CD4-positive, alpha-beta memory T cell (primary cell): Measurements from ENCODE around the gene AGTRAP. TPM values are rescaled to one million over a fixed set of nuclear protein-coding genes. Genes with fewer than 3 reads are reported as not detected.

ENCODE experiments used
- CTCF ChIA-PET: fragments of 350-600 bp; sonication (Branson Sonifier 250); formaldehyde crosslinking; loops from one replicate; lab custom pipeline; 2021; ENCODE audit warnings: inconsistent platforms; ENCODE audit not compliant: partially characterized antibody; lab: Charles Lee
- POLR2A ChIA-PET: fragments of 350-600 bp; sonication (Branson Sonifier 250); formaldehyde crosslinking; loops from one replicate; lab custom pipeline; 2021; ENCODE audit not compliant: partially characterized antibody; lab: Charles Lee
- DNase-seq, 5 donors: peaks; one replicate each; pipeline versions ENCODE4 v3.0.0 to v3.0.0-alpha.2; 2020 to 2022; ENCODE audit warnings: mixed read lengths in 1 of 5
- H3K27ac ChIP-seq: one replicate; pipeline ENCODE4 v1.7.0; 2013; ENCODE audit warnings: low read depth, low read length
- H3K27me3 ChIP-seq: 2 replicates; pipeline ENCODE4 v1.7.0; 2013; ENCODE audit warnings: mild to moderate bottlenecking, low read length, moderate library complexity; ENCODE audit not compliant: insufficient read depth
- H3K36me3 ChIP-seq: 2 replicates; pipeline ENCODE4 v1.7.0; 2013; ENCODE audit warnings: mild to moderate bottlenecking, low read length, moderate library complexity; ENCODE audit not compliant: insufficient read depth
- H3K4me1 ChIP-seq: 2 replicates; pipeline ENCODE4 v1.7.0; 2013; ENCODE audit warnings: mild to moderate bottlenecking, low read length, moderate library complexity; ENCODE audit not compliant: insufficient read depth
- H3K4me3 ChIP-seq, 2 donors: one replicate each; pipeline ENCODE4 v1.7.0; 2013; ENCODE audit warnings: low read length in 2 of 2, mild to moderate bottlenecking in 1 of 2
- H3K9me3 ChIP-seq, 2 donors: one replicate each; pipeline ENCODE4 v1.7.0; 2013; ENCODE audit warnings: low read length in 2 of 2, control low read depth in 1 of 2; ENCODE audit not compliant: control insufficient read depth in 1 of 2
- H3K27ac Mint-ChIP-seq, 7 donors: one replicate each; pipeline ENCODE4 v1.8.0; 2020 to 2021; ENCODE audit warnings: mixed read lengths in 7 of 7, mild to moderate bottlenecking in 6 of 7, inconsistent platforms in 3 of 7, moderate library complexity in 3 of 7
- H3K27me3 Mint-ChIP-seq, 2 donors: one replicate each; pipeline ENCODE4 v1.8.0; 2020 to 2021; ENCODE audit warnings: mixed read lengths in 2 of 2
- H3K36me3 Mint-ChIP-seq, 2 donors: one replicate each; pipeline ENCODE4 v1.8.0; 2020 to 2021; ENCODE audit warnings: mixed read lengths in 2 of 2, inconsistent platforms in 1 of 2, mild to moderate bottlenecking in 1 of 2
- H3K4me1 Mint-ChIP-seq, 4 donors: one replicate each; pipeline ENCODE4 v1.8.0; 2020 to 2021; ENCODE audit warnings: mixed read lengths in 4 of 4, mild to moderate bottlenecking in 1 of 4
- H3K4me3 Mint-ChIP-seq, 8 donors: one replicate each; pipeline ENCODE4 v1.8.0; 2020 to 2021; ENCODE audit warnings: mixed read lengths in 8 of 8, mild to moderate bottlenecking in 7 of 8, moderate library complexity in 6 of 8, inconsistent platforms in 3 of 8
- H3K9me3 Mint-ChIP-seq, 8 donors: one replicate each; pipeline ENCODE4 v1.8.0; 2020 to 2021; ENCODE audit warnings: mixed read lengths in 8 of 8, mild to moderate bottlenecking in 5 of 8, inconsistent platforms in 3 of 8, moderate library complexity in 1 of 8
- intact Hi-C: fragments of 100-400 bp; cut with micrococcal nuclease; formaldehyde crosslinking; loops from one replicate; pipeline ENCODE4 v1.15.1; 2023
- polyA plus RNA-seq, 2 donors: library from polyadenylated mRNA; unstranded; fragments of 300-500 nt; fragmentation: Illumina TruSeq; gene quantifications; one replicate each; pipeline ENCODE4 v1.2.3, GENCODE V29; 2021
- total RNA-seq, 2 experiments: library from RNA; stranded (reverse); gene quantifications; one replicate each; pipeline ENCODE4 v1.2.3, GENCODE V29; 2021

Gene AGTRAP
- total and polyA plus RNA-seq, 4 experiments from 2014 or later = 19.0 to 76.9 (median 37.5) TPM

DNA sequence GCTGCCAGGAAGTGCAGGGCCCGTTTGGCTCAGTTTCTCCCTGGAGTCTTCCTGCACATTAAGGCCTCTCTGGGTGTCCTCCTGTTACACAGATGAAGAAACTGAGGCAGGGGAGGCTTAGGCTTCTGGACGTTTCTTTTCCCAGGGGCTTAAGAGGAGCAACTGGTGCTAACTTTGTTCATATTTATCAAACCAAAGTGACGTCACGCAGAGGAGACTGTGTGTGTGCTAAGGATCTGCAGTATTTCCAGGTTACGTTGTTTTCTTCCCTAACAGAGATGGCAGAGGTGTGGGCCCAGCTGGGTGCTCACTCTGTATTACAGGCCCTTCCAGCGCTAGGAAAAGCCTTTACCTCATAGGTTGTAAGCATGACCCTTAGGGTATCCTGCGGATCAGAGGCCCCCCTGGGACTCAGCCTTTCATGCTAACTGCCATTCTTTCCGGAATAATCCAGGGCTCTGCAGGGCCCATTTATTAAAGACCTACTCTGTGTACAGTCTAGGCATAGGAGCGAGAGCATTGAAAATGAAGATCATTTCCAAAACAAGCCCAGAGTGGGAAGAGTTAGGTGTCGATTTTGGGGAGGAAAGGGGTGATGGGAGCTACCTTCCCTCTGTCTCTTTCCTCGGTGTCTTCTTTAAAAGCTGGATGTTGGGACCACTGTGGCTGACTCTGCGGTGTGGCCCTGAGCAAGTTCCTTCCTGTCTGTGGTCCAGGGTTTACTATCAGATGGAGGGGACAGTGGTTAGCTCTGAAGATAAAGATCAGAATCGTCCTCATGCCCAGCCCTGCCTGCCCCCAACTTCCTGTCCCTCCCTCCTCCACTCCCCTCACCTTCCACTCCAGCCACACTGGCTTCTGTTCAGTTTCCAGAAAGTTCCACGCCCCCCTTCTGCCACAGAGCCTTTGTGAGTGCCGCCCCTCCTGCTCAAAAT is 4.6 kb downstream of the AGTRAP start:
- H3K4me3 ChIP-seq = peak overlapping the region; percentile 9 to 14
- Mint-ChIP-seq H3K36me3 (peaks cover 0 to 3% of the 10 kb centered on the region in 2 donors), H3K4me3 (peak overlapping the region in 7 of 8 donors; percentile 63 to 83 (median 74)), H3K27me3 (no peaks in the 10 kb centered on the region), H3K27ac (peak overlapping the region in 6 of 7 donors; percentile 18 to 66 (median 54)), H3K9me3 (peaks cover 0 to 2% (median 0%) of the 10 kb centered on the region in 8 donors), H3K4me1 (peaks cover 43 to 80% (median 60%) of the 10 kb centered on the region in 4 donors)
- no peaks in the 10 kb centered on the region for H3K27me3 ChIP-seq
- intact Hi-C loops = no loop called here
- ChIA-PET CTCF (interaction anchor here (1.2 kb wide), 1 partner anchor 29 kb away, joined by 3 read pairs; no protein-coding TSS in a partner anchor), POLR2A (interaction anchor here (1.0 to 2.1 kb wide), 3 partner anchors 10 to 167 kb away, joined by 3 to 6 read pairs (median 4); no protein-coding TSS in a partner anchor)
- no peaks in the 10 kb centered on the region for H3K36me3 ChIP-seq
- peaks cover 65% of the 10 kb centered on the region for H3K4me1 ChIP-seq
- DNase-seq = peak; percentile 29 to 50 (median 36)
- no peaks in the 10 kb centered on the region for H3K9me3 ChIP-seq
- H3K27ac ChIP-seq = no peak overlapping the region

- Mint-ChIP-seq H3K4me1 (peaks cover 42 to 72% (median 58%) of the 10 kb centered on the region in 4 donors), H3K36me3 (peaks cover 7 to 11% of the 10 kb centered on the region in 2 donors), H3K9me3 (peaks cover 0 to 2% (median 0%) of the 10 kb centered on the region in 8 donors), H3K27me3 (no peaks in the 10 kb centered on the region), H3K27ac (no peak overlapping the region), H3K4me3 (peak overlapping the region in 6 of 8 donors; percentile 6 to 83 (median 74))
- Histone ChIP-seq H3K9me3 (no peaks in the 10 kb centered on the region), H3K27ac (no peak overlapping the region), H3K4me3 (no peak overlapping the region), H3K27me3 (no peaks in the 10 kb centered on the region), H3K36me3 (no peaks in the 10 kb centered on the region), H3K4me1 (peaks cover 61% of the 10 kb centered on the region)
- ChIA-PET CTCF (interaction anchor here (1.1 to 1.2 kb wide), 2 partner anchors 22 to 30 kb away, joined by 3 read pairs; no protein-coding TSS in a partner anchor), POLR2A (interaction anchor here (1.6 to 2.1 kb wide), 2 partner anchors 11 to 46 kb away, joined by 4 to 6 read pairs; no protein-coding TSS in a partner anchor)
- DNase-seq = no peak
- intact Hi-C loops = no loop called here
Observed at GRCh38 chr1:11741482-11741881, 5.5 kb downstream of the AGTRAP start.

GRCh38 chr1:11741919-11742558 is 6.1 kb downstream of the AGTRAP start:
- intact Hi-C loops = no loop called here
- Mint-ChIP-seq H3K36me3 (peaks cover 13 to 16% of the 10 kb centered on the region in 2 donors), H3K27ac (peak overlapping the region in 5 of 7 donors; percentile 18 to 87 (median 42)), H3K27me3 (no peaks in the 10 kb centered on the region), H3K4me1 (peaks cover 42 to 72% (median 57%) of the 10 kb centered on the region in 4 donors), H3K9me3 (peaks cover 0 to 2% (median 0%) of the 10 kb centered on the region in 8 donors), H3K4me3 (peak overlapping the region in 5 of 8 donors; percentile 6 to 73 (median 46))
- Histone ChIP-seq H3K27me3 (no peaks in the 10 kb centered on the region), H3K4me3 (no peak overlapping the region), H3K4me1 (peaks cover 55% of the 10 kb centered on the region), H3K9me3 (no peaks in the 10 kb centered on the region), H3K27ac (no peak overlapping the region), H3K36me3 (no peaks in the 10 kb centered on the region)
- ChIA-PET CTCF (interaction anchor here (1.1 kb wide), 1 partner anchor 22 kb away, joined by 3 read pairs; no protein-coding TSS in a partner anchor), POLR2A (interaction anchor here (1.6 to 2.1 kb wide), 2 partner anchors 11 to 46 kb away, joined by 4 to 6 read pairs; no protein-coding TSS in a partner anchor)
- no peak for DNase-seq

DNA sequence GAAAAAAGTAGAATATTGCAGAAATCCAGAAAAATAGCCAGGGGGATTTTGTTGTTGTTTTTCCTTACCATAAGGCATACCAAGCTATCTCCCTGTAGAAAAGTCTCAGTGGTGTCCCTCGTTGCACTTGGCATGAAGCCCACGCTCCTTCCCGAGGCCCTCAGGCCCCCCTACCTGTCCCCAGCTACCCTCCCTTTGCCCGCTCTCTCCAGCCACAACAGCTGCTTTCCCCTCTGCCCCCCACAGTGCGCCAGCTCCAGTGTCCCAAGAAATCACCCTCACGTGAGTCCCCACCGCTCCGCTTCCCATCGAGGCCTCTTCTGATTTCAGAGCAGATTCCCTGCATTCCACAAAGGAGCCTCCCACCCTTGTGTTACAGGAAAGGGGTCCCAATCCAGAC is 8.4 kb downstream of the AGTRAP start:
- Histone ChIP-seq H3K4me1 (peaks cover 43% of the 10 kb centered on the region), H3K27me3 (no peaks in the 10 kb centered on the region), H3K36me3 (no peaks in the 10 kb centered on the region), H3K27ac (no peak overlapping the region), H3K4me3 (no peak overlapping the region), H3K9me3 (no peaks in the 10 kb centered on the region)
- ChIA-PET POLR2A (interaction anchor here (1.1 kb wide), 1 partner anchor 9 kb away, joined by 4 read pairs; the partner anchor contains the start of gene AGTRAP), CTCF (interaction anchor here (0.8 kb wide), 1 partner anchor 8 kb away, joined by 3 read pairs; the partner anchor contains the start of gene AGTRAP)
- DNase-seq = no peak
- no peaks in the 10 kb centered on the region for H3K27me3 Mint-ChIP-seq
- H3K4me1 Mint-ChIP-seq = peaks cover 30 to 59% (median 43%) of the 10 kb centered on the region in 4 donors
- H3K4me3 Mint-ChIP-seq = no peak overlapping the region
- H3K36me3 Mint-ChIP-seq = peaks cover 18 to 22% of the 10 kb centered on the region in 2 donors
- no peak overlapping the region for H3K27ac Mint-ChIP-seq
- intact Hi-C loops = no loop called here
- H3K9me3 Mint-ChIP-seq = peaks cover 0 to 2% (median 0%) of the 10 kb centered on the region in 8 donors

DNA sequence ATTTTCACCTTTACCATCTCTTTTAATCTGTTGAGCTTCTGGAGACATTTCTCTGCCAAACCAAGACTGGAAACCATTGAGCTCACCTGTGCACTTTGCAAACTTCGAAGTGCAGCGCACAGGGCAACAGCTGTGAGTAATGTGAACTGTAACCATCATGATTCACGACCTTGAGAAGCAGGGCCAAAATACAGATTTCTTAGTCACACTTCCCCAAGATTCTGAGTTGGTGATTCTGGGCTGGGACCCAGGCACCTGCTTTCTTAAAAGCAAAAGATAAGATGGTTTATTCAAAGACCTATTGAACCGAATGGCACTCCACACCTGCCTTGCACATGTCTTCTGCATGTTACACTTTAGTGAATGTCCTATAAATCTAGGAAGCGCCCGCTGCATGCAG is 10.2 kb downstream of the AGTRAP start:
- Mint-ChIP-seq H3K4me1 (peaks cover 17 to 41% (median 28%) of the 10 kb centered on the region in 4 donors), H3K36me3 (peaks cover 18 to 33% of the 10 kb centered on the region in 2 donors), H3K9me3 (peaks cover 0 to 2% (median 0%) of the 10 kb centered on the region in 8 donors), H3K27ac (no peak overlapping the region), H3K27me3 (no peaks in the 10 kb centered on the region), H3K4me3 (no peak overlapping the region)
- no peak overlapping the region for H3K4me3 ChIP-seq
- peaks cover 11% of the 10 kb centered on the region for H3K36me3 ChIP-seq
- DNase-seq = no peak
- H3K9me3 ChIP-seq = no peaks in the 10 kb centered on the region
- CTCF ChIA-PET = no interaction called here
- peaks cover 27% of the 10 kb centered on the region for H3K4me1 ChIP-seq
- POLR2A ChIA-PET = no interaction called here
- intact Hi-C loops = no loop called here
- no peak overlapping the region for H3K27ac ChIP-seq
- no peaks in the 10 kb centered on the region for H3K27me3 ChIP-seq

- no peak for DNase-seq
- intact Hi-C loops = no loop called here
- POLR2A ChIA-PET = no interaction called here
- Histone ChIP-seq H3K27me3 (no peaks in the 10 kb centered on the region), H3K36me3 (peaks cover 11% of the 10 kb centered on the region), H3K4me1 (peaks cover 19% of the 10 kb centered on the region), H3K4me3 (no peak overlapping the region), H3K27ac (no peak overlapping the region), H3K9me3 (no peaks in the 10 kb centered on the region)
- H3K4me3 Mint-ChIP-seq = no peak overlapping the region
- no peaks in the 10 kb centered on the region for H3K27me3 Mint-ChIP-seq
- H3K4me1 Mint-ChIP-seq = peaks cover 13 to 36% (median 21%) of the 10 kb centered on the region in 4 donors
- H3K9me3 Mint-ChIP-seq = peaks cover 0 to 2% (median 0%) of the 10 kb centered on the region in 8 donors
- H3K27ac Mint-ChIP-seq = no peak overlapping the region
- CTCF ChIA-PET = no interaction called here
- peaks cover 18 to 34% of the 10 kb centered on the region in 2 donors for H3K36me3 Mint-ChIP-seq
Observed at GRCh38 chr1:11746795-11747487, 11.0 kb downstream of the AGTRAP start.
